Fibroblast of skin of back (primary cell): ENCODE results near the gene TOPAZ1. TPM values are rescaled to one million over a fixed set of nuclear protein-coding genes. Genes with fewer than 3 reads are reported as not detected.

ENCODE experiments used
- DNase-seq: peaks from one replicate; pipeline ENCODE4 v3.0.0-alpha.2; 2013
- polyA plus RNA-seq, 2 experiments: library from polyadenylated mRNA; unstranded; fragments of 120-200 nt; gene quantifications; one replicate each; pipeline ENCODE4 v1.2.1, GENCODE V29; 2013; ENCODE audit not compliant: insufficient read length in 2 of 2

TOPAZ1 gene
- not detected for polyA plus RNA-seq (2013, experiment 1 of 2; ENCODE audit: insufficient read length)
- not detected for polyA plus RNA-seq (2013, experiment 2 of 2; ENCODE audit: insufficient read length)

GRCh38 chr3:44241706-44242105, at the start of gene TOPAZ1:
TSS of gene TOPAZ1 (plus strand) at chr3:44241886. CDS start at chr3:44242054, 168 bp downstream.
- no peak for DNase-seq

GRCh38 chr3:44198284-44199269, 43.1 kb upstream of the TOPAZ1 start:
- DNase-seq, result peak; percentile 68

GRCh38 chr3:44206261-44206660, 35.4 kb upstream of the TOPAZ1 start:
- no peak for DNase-seq

GRCh38 chr3:44206862-44207652, 34.6 kb upstream of the TOPAZ1 start:
- no peak for DNase-seq

GRCh38 chr3:44208086-44208485, 33.6 kb upstream of the TOPAZ1 start:
- DNase-seq, result peak; percentile 30

- DNase-seq, result peak; percentile 16
Measured at GRCh38 chr3:44208568-44208967, 33.1 kb upstream of the TOPAZ1 start.

- no peak for DNase-seq
Measured at GRCh38 chr3:44210967-44211366, 30.7 kb upstream of the TOPAZ1 start.

- no peak for DNase-seq
Measured at GRCh38 chr3:44222337-44222736, 19.3 kb upstream of the TOPAZ1 start.

GRCh38 chr3:44223299-44223698, 18.4 kb upstream of the TOPAZ1 start:
- peak; percentile 52 for DNase-seq

- no peak for DNase-seq
Measured at GRCh38 chr3:44224131-44224530, 17.6 kb upstream of the TOPAZ1 start.

- no peak for DNase-seq
Measured at GRCh38 chr3:44226573-44226972, 15.1 kb upstream of the TOPAZ1 start.

- no peak for DNase-seq
Measured at GRCh38 chr3:44227632-44228031, 14.1 kb upstream of the TOPAZ1 start.

- no peak for DNase-seq
Measured at GRCh38 chr3:44228900-44229299, 12.8 kb upstream of the TOPAZ1 start.

GRCh38 chr3:44232407-44232806, 9.3 kb upstream of the TOPAZ1 start:
- DNase-seq, result peak; percentile 2

GRCh38 chr3:44234648-44235268, 6.9 kb upstream of the TOPAZ1 start:
- no peak for DNase-seq

GRCh38 chr3:44235604-44236484, 5.8 kb upstream of the TOPAZ1 start:
- DNase-seq, result peak; percentile 85

GRCh38 chr3:44236485-44236908, 5.2 kb upstream of the TOPAZ1 start:
- no peak for DNase-seq

GRCh38 chr3:44237161-44237560, 4.5 kb upstream of the TOPAZ1 start:
- no peak for DNase-seq

GRCh38 chr3:44237665-44238064, 4.0 kb upstream of the TOPAZ1 start:
- DNase-seq, result peak; percentile 2

- DNase-seq, result no peak
Measured at GRCh38 chr3:44238889-44239288, 2.8 kb upstream of the TOPAZ1 start.

- DNase-seq, result no peak
Measured at GRCh38 chr3:44240061-44240460, 1.6 kb upstream of the TOPAZ1 start.

GRCh38 chr3:44242721-44243120, 1.0 kb downstream of the TOPAZ1 start:
- no peak for DNase-seq
